GM23338 (cell line): ENCODE results near the gene LSM12. TPM values are rescaled to one million over a fixed set of nuclear protein-coding genes. Genes with fewer than 3 reads are reported as not detected.

Experiments used
- ATAC-seq: fragments of 200-7000 bp; cut with Tn5 transposase; 3 replicates; pipeline ENCODE4 v1.9.1; 2020
- DNase-seq: peaks from one replicate; pipeline ENCODE4 v3.0.0-alpha.2; 2015; ENCODE audit warnings: low spot score
- H2AFZ ChIP-seq: fragments of 200-600 bp; sonication (generic); 2 replicates; pipeline ENCODE4 v1.8.0; 2016; ENCODE audit warnings: antibody characterized with exemption, mild to moderate bottlenecking, moderate library complexity
- H3F3A ChIP-seq: fragments of 200-600 bp; sonication (generic); replicated peaks from 2 replicates; pipeline ENCODE4 v1.8.0; 2017; ENCODE audit warnings: antibody characterized with exemption, mixed run types, low read depth
- H3K27ac ChIP-seq: fragments of 200-600 bp; sonication (generic); 2 replicates; pipeline ENCODE4 v1.6.1; 2016; ENCODE audit warnings: low read depth
- H3K27me3 ChIP-seq: fragments of 200-600 bp; sonication (generic); 2 replicates; pipeline ENCODE4 v1.8.0; 2016; ENCODE audit warnings: mild to moderate bottlenecking, mixed run types, moderate library complexity; ENCODE audit not compliant: insufficient read depth
- H3K36me3 ChIP-seq: fragments of 200-600 bp; sonication (generic); 2 replicates; pipeline ENCODE4 v1.8.0; 2016; ENCODE audit warnings: mild to moderate bottlenecking; ENCODE audit not compliant: insufficient read depth
- H3K4me1 ChIP-seq: fragments of 200-600 bp; sonication (generic); 2 replicates; pipeline ENCODE4 v1.8.0; 2016; ENCODE audit warnings: mild to moderate bottlenecking, moderate library complexity; ENCODE audit not compliant: insufficient read depth
- H3K4me2 ChIP-seq: fragments of 200-600 bp; sonication (generic); 2 replicates; pipeline ENCODE4 v1.7.1; 2017; ENCODE audit warnings: mixed run types
- H3K4me3 ChIP-seq: fragments of 200-600 bp; sonication (generic); 2 replicates; pipeline ENCODE4 v1.6.1; 2016; ENCODE audit warnings: mixed run types
- H3K79me2 ChIP-seq: fragments of 200-600 bp; sonication (generic); replicated peaks from 2 replicates; pipeline ENCODE4 v1.8.0; 2017; ENCODE audit warnings: mild to moderate bottlenecking; ENCODE audit not compliant: insufficient read depth
- H3K9me2 ChIP-seq: fragments of 200-600 bp; sonication (generic); 2 replicates; pipeline ENCODE4 v1.8.0; 2017; ENCODE audit not compliant: insufficient read depth
- H4K20me1 ChIP-seq: fragments of 200-600 bp; sonication (generic); replicated peaks from 2 replicates; pipeline ENCODE4 v1.8.0; 2017; ENCODE audit warnings: mild to moderate bottlenecking; ENCODE audit not compliant: insufficient read depth
- H3K27ac Mint-ChIP-seq: 2 replicates; pipeline ENCODE4 v1.8.0; 2020; ENCODE audit warnings: inconsistent platforms, mild to moderate bottlenecking, moderate library complexity, mixed read lengths
- H3K27me3 Mint-ChIP-seq: 3 replicates; pipeline ENCODE4 v1.8.0; 2022; ENCODE audit warnings: low read depth, mild to moderate bottlenecking, moderate library complexity, mixed read lengths, inconsistent platforms; ENCODE audit not compliant: insufficient read depth, poor library complexity
- H3K36me3 Mint-ChIP-seq: 3 replicates; pipeline ENCODE4 v1.8.0; 2021; ENCODE audit warnings: low read depth, mild to moderate bottlenecking, inconsistent platforms, moderate library complexity, mixed read lengths
- H3K4me1 Mint-ChIP-seq: 3 replicates; pipeline ENCODE4 v1.8.0; 2020; ENCODE audit warnings: mild to moderate bottlenecking, inconsistent platforms, mixed read lengths
- H3K4me3 Mint-ChIP-seq: 3 replicates; pipeline ENCODE4 v1.8.0; 2021; ENCODE audit warnings: moderate library complexity, mild to moderate bottlenecking, inconsistent platforms, mixed read lengths
- H3K9me3 Mint-ChIP-seq: 3 replicates; pipeline ENCODE4 v1.8.0; 2020; ENCODE audit warnings: moderate library complexity, mild to moderate bottlenecking, inconsistent platforms, mixed read lengths
- EZH2 ChIP-seq: fragments of 200-600 bp; sonication (generic); IDR thresholded peaks from one replicate; pipeline ENCODE4 v1.8.0; 2017; ENCODE audit warnings: antibody characterized with exemption, mild to moderate bottlenecking, low read depth; ENCODE audit not compliant: unreplicated experiment
- POLR2AphosphoS5 ChIP-seq: IDR thresholded peaks from 2 replicates; pipeline ENCODE4 v1.6.1; 2016; ENCODE audit warnings: antibody characterized with exemption, low read depth
- ZNF331 ChIP-seq: fragments of 250-450 bp; sonication (Bioruptor Pico); IDR thresholded peaks from 2 replicates; pipeline ENCODE4 v1.5.0; 2020; ENCODE audit warnings: low read depth, mild to moderate bottlenecking, moderate library complexity
- polyA plus RNA-seq: library from polyadenylated mRNA; unstranded; fragments of >200 nt; fragmentation: Nextera tagmentation; extraction: Ambion mirVana; gene quantifications from 2 replicates; pipeline ENCODE4 v1.2.1, GENCODE V29; 2016
- total RNA-seq: library from RNA; depleted of rRNA; stranded (reverse); fragments of >200 nt; shearing (Covaris generic); gene quantifications from 2 replicates; pipeline ENCODE4 v1.2.3, GENCODE V29; 2014
- TF ChIP-seq, protein P1 (sequence below): IDR thresholded peaks from 2 replicates; pipeline ENCODE4 v1.6.1; 2016; ENCODE audit warnings: antibody characterized with exemption
- TF ChIP-seq, protein P2 (sequence below): fragments of 250-450 bp; sonication (Bioruptor Pico); IDR thresholded peaks from 2 replicates; pipeline ENCODE4 v1.5.0; 2020; ENCODE audit warnings: mild to moderate bottlenecking, moderate library complexity

LSM12 gene
- total and polyA plus RNA-seq, 2 experiments from 2014 or later: 72.7 to 241 TPM

- Histone ChIP-seq H3K27ac (no peak overlapping the region), H3K4me2 (peak overlapping the region; percentile 99), H3F3A (peaks cover 12% of the 10 kb centered on the region; the same call in 1 of the 2 replicates), H3K79me2 (no peaks in the 10 kb centered on the region), H3K4me3 (peak overlapping the region; percentile 97), H3K4me1 (peaks cover 14% of the 10 kb centered on the region), H3K36me3 (no peaks in the 10 kb centered on the region), H2AFZ (peak overlapping the region; percentile 84), H3K9me2 (no peaks in the 10 kb centered on the region), H3K27me3 (peaks cover 38% of the 10 kb centered on the region), H4K20me1 (peaks cover 10% of the 10 kb centered on the region; the same call in 1 of the 2 replicates)
- no peaks in the 10 kb centered on the region for H3K9me3 Mint-ChIP-seq
- H3K36me3 Mint-ChIP-seq: peaks cover 5% of the 10 kb centered on the region; the same call in 2 of the 3 replicates
- H3K4me1 Mint-ChIP-seq: peaks cover 18% of the 10 kb centered on the region
- ATAC-seq (peak; percentile 21), DNase-seq (peak; percentile 66)
- peak; percentile 32 for TF ChIP-seq EZH2
- TF ChIP-seq, protein P1, sequence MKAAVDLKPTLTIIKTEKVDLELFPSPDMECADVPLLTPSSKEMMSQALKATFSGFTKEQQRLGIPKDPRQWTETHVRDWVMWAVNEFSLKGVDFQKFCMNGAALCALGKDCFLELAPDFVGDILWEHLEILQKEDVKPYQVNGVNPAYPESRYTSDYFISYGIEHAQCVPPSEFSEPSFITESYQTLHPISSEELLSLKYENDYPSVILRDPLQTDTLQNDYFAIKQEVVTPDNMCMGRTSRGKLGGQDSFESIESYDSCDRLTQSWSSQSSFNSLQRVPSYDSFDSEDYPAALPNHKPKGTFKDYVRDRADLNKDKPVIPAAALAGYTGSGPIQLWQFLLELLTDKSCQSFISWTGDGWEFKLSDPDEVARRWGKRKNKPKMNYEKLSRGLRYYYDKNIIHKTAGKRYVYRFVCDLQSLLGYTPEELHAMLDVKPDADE: no peak
- TF ChIP-seq ZNF331 (CRISPR knock-in tag): no peak
- no peak for TF ChIP-seq POLR2AphosphoS5
- TF ChIP-seq, protein P2, sequence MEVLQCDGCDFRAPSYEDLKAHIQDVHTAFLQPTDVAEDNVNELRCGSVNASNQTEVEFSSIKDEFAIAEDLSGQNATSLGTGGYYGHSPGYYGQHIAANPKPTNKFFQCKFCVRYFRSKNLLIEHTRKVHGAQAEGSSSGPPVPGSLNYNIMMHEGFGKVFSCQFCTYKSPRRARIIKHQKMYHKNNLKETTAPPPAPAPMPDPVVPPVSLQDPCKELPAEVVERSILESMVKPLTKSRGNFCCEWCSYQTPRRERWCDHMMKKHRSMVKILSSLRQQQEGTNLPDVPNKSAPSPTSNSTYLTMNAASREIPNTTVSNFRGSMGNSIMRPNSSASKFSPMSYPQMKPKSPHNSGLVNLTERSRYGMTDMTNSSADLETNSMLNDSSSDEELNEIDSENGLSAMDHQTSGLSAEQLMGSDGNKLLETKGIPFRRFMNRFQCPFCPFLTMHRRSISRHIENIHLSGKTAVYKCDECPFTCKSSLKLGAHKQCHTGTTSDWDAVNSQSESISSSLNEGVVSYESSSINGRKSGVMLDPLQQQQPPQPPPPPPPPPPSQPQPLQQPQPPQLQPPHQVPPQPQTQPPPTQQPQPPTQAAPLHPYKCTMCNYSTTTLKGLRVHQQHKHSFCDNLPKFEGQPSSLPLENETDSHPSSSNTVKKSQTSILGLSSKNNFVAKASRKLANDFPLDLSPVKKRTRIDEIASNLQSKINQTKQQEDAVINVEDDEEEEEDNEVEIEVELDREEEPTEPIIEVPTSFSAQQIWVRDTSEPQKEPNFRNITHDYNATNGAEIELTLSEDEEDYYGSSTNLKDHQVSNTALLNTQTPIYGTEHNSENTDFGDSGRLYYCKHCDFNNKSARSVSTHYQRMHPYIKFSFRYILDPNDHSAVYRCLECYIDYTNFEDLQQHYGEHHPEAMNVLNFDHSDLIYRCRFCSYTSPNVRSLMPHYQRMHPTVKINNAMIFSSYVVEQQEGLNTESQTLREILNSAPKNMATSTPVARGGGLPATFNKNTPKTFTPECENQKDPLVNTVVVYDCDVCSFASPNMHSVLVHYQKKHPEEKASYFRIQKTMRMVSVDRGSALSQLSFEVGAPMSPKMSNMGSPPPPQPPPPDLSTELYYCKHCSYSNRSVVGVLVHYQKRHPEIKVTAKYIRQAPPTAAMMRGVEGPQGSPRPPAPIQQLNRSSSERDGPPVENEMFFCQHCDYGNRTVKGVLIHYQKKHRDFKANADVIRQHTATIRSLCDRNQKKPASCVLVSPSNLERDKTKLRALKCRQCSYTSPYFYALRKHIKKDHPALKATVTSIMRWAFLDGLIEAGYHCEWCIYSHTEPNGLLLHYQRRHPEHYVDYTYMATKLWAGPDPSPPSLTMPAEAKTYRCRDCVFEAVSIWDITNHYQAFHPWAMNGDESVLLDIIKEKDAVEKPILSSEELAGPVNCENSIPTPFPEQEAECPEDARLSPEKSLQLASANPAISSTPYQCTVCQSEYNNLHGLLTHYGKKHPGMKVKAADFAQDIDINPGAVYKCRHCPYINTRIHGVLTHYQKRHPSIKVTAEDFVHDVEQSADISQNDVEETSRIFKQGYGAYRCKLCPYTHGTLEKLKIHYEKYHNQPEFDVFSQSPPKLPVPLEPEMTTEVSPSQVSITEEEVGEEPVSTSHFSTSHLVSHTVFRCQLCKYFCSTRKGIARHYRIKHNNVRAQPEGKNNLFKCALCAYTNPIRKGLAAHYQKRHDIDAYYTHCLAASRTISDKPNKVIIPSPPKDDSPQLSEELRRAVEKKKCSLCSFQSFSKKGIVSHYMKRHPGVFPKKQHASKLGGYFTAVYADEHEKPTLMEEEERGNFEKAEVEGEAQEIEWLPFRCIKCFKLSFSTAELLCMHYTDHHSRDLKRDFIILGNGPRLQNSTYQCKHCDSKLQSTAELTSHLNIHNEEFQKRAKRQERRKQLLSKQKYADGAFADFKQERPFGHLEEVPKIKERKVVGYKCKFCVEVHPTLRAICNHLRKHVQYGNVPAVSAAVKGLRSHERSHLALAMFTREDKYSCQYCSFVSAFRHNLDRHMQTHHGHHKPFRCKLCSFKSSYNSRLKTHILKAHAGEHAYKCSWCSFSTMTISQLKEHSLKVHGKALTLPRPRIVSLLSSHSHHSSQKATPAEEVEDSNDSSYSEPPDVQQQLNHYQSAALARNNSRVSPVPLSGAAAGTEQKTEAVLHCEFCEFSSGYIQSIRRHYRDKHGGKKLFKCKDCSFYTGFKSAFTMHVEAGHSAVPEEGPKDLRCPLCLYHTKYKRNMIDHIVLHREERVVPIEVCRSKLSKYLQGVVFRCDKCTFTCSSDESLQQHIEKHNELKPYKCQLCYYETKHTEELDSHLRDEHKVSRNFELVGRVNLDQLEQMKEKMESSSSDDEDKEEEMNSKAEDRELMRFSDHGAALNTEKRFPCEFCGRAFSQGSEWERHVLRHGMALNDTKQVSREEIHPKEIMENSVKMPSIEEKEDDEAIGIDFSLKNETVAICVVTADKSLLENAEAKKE (CRISPR knock-in tag): no peak
- peak overlapping the region; percentile 84 for H3K4me3 Mint-ChIP-seq
- no peak overlapping the region for H3K27ac Mint-ChIP-seq
- H3K27me3 Mint-ChIP-seq: peaks cover 44% of the 10 kb centered on the region
These were observed 61.5 kb downstream of the LSM12 start for GRCh38 chr17:44004761-44005526.
